ENCODE results near the gene RGS6.

- TF ChIP-seq POLR2AphosphoS5 (IDR thresholded peaks at IDR 0.05) (no peak), CTCF (IDR thresholded peaks at IDR 0.05) (no peak), POLR2A (IDR thresholded peaks at IDR 0.05) (no peak), EP300 (IDR thresholded peaks at IDR 0.05) (no peak)
Measured at GRCh38 chr14:72613231-72613974, 681.2 kb downstream of the RGS6 start.
